ENCODE measurements around the gene CDH26. TPM values are rescaled to one million over a fixed set of nuclear protein-coding genes. Genes with fewer than 3 reads are reported as not detected.

CDH26 gene
- total and polyA plus RNA-seq, 7 donors = 0.74 to 5.5 (median 1.4) TPM; not detected in 2

DNA sequence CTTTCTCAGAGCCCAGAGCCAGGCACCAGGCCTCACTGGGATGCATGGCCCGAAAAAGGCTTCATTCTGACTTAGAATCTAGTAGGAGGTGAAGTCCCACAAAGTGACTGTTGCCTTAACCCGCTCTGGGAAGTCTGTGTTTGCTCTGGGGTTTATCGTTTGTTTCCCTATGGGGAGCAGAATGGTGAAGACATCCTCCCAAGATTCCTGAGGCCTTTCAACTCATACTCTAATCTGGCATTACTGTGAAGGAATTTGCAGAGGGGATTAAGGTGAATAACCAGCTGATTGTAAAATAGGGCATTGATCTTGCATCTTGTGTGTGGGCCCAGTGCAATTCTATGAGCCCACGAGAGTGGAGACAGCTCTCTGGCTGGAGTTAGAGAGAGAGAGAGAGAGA lies 67.8 kb downstream of the CDH26 start:
- H3K36me3 ChIP-seq = no peaks in the 10 kb centered on the region
- intact Hi-C loops (cut with DNase I) = no loop called here
- H3K27ac ChIP-seq = no peak overlapping the region
- no peaks in the 10 kb centered on the region for H3K9me3 ChIP-seq
- no peaks in the 10 kb centered on the region for H3K27me3 ChIP-seq
- TF ChIP-seq POLR2AphosphoS5 (IDR thresholded peaks at IDR 0.05) (no peak), POLR2A (IDR thresholded peaks at IDR 0.05) (no peak), EP300 (IDR thresholded peaks at IDR 0.05) (no peak)
- TF ChIP-seq, protein P1, sequence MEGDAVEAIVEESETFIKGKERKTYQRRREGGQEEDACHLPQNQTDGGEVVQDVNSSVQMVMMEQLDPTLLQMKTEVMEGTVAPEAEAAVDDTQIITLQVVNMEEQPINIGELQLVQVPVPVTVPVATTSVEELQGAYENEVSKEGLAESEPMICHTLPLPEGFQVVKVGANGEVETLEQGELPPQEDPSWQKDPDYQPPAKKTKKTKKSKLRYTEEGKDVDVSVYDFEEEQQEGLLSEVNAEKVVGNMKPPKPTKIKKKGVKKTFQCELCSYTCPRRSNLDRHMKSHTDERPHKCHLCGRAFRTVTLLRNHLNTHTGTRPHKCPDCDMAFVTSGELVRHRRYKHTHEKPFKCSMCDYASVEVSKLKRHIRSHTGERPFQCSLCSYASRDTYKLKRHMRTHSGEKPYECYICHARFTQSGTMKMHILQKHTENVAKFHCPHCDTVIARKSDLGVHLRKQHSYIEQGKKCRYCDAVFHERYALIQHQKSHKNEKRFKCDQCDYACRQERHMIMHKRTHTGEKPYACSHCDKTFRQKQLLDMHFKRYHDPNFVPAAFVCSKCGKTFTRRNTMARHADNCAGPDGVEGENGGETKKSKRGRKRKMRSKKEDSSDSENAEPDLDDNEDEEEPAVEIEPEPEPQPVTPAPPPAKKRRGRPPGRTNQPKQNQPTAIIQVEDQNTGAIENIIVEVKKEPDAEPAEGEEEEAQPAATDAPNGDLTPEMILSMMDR (IDR thresholded peaks at IDR 0.05) = no peak
- H3K4me3 ChIP-seq = no peak overlapping the region
- DNase-seq = no peak
- 84 to 87% methylated on average over 4 of the region's 4 CpGs for WGBS, 2 donors
- no peaks in the 10 kb centered on the region for H3K4me1 ChIP-seq

DNA sequence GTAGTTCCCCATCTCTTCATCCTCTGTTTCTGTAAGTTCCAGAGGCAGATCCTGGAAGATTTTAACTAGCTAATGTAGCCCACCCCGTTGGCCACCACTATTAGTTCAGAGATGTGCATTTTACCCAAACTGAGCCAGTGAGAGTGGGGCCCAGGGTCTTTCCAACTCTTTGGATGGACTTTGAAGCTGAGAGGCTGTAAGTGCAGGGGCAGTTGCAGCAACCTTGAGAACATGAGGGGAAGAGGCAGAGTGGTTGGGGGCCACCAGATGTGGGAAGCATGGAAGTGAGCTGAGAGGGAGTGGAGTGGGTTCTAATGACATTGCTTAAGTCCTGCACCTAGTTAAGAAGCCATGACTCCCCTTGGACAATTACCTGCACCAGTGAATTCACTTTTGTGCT lies 72.2 kb downstream of the CDH26 start:
- H3K4me1 ChIP-seq = no peaks in the 10 kb centered on the region
- no peaks in the 10 kb centered on the region for H3K9me3 ChIP-seq
- no peak for DNase-seq
- intact Hi-C loops (cut with DNase I) = no loop called here
- H3K27ac ChIP-seq = no peak overlapping the region
- H3K27me3 ChIP-seq = no peaks in the 10 kb centered on the region
- TF ChIP-seq, protein P1 (IDR thresholded peaks at IDR 0.05) = no peak
- TF ChIP-seq POLR2AphosphoS5 (IDR thresholded peaks at IDR 0.05) = no peak
- TF ChIP-seq POLR2A (IDR thresholded peaks at IDR 0.05) = no peak
- no peak for TF ChIP-seq EP300 (IDR thresholded peaks at IDR 0.05)
- no peak overlapping the region for H3K4me3 ChIP-seq
- H3K36me3 ChIP-seq = no peaks in the 10 kb centered on the region
- 70 to 80% methylated on average over 1 of the region's 1 CpG for WGBS, 2 donors

DNA sequence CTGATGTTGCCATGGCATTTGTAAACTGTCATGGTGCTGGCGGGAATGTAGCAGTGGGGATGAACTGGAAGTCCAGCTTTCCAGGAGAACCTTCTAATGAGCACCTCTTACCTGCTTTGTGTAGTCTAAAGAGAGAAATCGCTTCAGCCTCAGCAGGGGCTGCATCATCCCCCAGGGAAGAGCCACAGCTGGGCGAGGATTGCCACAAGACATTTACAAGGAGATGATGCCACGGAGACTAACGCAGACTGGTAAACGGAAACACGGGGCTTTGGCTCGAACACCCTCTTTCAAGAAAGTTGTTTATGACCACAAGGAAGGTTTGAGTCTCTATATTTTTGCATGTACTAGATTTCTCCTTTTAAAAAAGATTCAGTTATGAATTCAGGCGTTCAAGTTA lies 72.9 kb downstream of the CDH26 start:
- intact Hi-C loops (cut with DNase I) = no loop called here
- Histone ChIP-seq H3K4me3 (no peak overlapping the region), H3K9me3 (no peaks in the 10 kb centered on the region), H3K36me3 (no peaks in the 10 kb centered on the region), H3K27ac (no peak overlapping the region), H3K27me3 (no peaks in the 10 kb centered on the region), H3K4me1 (no peaks in the 10 kb centered on the region)
- DNase-seq = no peak
- 77 to 79% methylated on average over 9 of the region's 9 CpGs for WGBS, 2 donors
- TF ChIP-seq, protein P1 (IDR thresholded peaks at IDR 0.05) = no peak
- no peak for TF ChIP-seq POLR2AphosphoS5 (IDR thresholded peaks at IDR 0.05)
- TF ChIP-seq POLR2A (IDR thresholded peaks at IDR 0.05) = no peak
- TF ChIP-seq EP300 (IDR thresholded peaks at IDR 0.05) = no peak

DNA sequence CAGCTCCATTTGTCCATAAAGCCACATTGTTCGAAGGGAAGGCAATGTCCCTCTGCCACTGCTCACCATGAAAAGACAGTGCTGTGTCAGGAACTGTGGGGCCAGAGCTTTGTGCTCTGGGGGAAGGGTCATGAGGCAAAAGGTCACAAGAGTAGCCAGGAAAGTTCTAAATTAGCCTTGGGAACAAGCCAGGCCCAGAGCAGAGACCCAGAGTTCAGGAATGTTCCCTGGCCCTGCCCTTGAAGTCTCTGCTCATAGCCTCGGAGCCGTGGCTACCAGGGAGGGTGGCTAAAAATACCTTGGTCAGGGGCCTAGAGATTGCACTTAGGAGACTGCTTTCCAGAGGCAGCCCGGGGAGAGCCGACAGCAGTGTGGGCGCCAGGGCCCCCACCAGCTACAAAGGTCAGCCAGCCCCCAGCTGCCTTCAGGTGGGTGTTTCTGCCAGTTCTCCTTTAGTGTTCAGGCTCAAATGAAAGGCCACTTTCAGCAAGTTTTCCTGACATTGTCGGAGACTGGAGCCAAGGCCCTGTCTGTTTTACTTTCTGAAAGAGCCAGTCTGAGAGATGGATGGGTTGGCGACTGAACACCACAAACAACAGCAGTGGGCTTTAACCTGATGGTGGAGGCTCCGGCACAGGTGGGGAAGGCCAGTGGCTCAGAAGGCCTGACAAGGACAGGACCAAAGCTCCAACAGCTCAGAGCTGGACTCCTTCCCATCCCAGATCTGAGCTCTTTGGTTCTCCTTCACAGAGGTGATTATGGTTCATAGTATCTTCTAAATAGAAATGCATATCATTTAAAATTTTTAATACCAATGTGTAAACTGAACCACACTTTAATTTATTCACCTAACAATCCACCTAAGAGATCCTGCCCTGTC lies 76.2 kb downstream of the CDH26 start:
- H3K27ac ChIP-seq = peak overlapping the region in 1 of 4 donors; percentile 39
- intact Hi-C loops (cut with DNase I) = no loop called here
- H3K4me1 ChIP-seq = no peaks in the 10 kb centered on the region
- no peak overlapping the region for H3K4me3 ChIP-seq
- H3K9me3 ChIP-seq = no peaks in the 10 kb centered on the region
- no peak for DNase-seq
- TF ChIP-seq POLR2A (IDR thresholded peaks at IDR 0.05) (no peak), EP300 (IDR thresholded peaks at IDR 0.05) (no peak), POLR2AphosphoS5 (IDR thresholded peaks at IDR 0.05) (no peak)
- TF ChIP-seq, protein P1 (IDR thresholded peaks at IDR 0.05) = no peak
- H3K27me3 ChIP-seq = peaks cover 0 to 5% (median 0%) of the 10 kb centered on the region in 3 donors
- H3K36me3 ChIP-seq = no peaks in the 10 kb centered on the region
- 69 to 72% methylated on average over 9 of the region's 9 CpGs for WGBS, 2 donors

Measured in sigmoid colon (tissue), 7 donors.